D721Med (cell line): ENCODE results near the gene PAPSS2.

Source experiments
- DNase-seq: peaks from one replicate; pipeline ENCODE4 v3.0.0; 2011; ENCODE audit warnings: low spot score; ENCODE audit not compliant: insufficient read length
- FAIRE-seq: peaks from 2 replicates; lab custom pipeline; 2011; peaks lifted over from hg19 to GRCh38; lab: Jason Lieb, UNC
- CTCF ChIP-seq: IDR thresholded peaks from 2 replicates; pipeline ENCODE4 v1.5.1; 2012; ENCODE audit warnings: mild to moderate bottlenecking, control low read depth; ENCODE audit not compliant: insufficient read depth; ENCODE audit errors: missing control alignments

The PAPSS2 gene

GRCh38 chr10:87751274-87751673, 91.6 kb downstream of the PAPSS2 start:
- DNase-seq (no peak), FAIRE-seq (no peak)
- TF ChIP-seq CTCF, result no peak

- FAIRE-seq, result no peak
- no peak for DNase-seq
- TF ChIP-seq CTCF, result no peak
Observed at GRCh38 chr10:87752566-87752965, 92.9 kb downstream of the PAPSS2 start.

- no peak for TF ChIP-seq CTCF
- no peak for FAIRE-seq
- DNase-seq, result no peak
Observed at GRCh38 chr10:87753995-87754866, 94.6 kb downstream of the PAPSS2 start.

- TF ChIP-seq CTCF, result no peak
- DNase-seq (no peak), FAIRE-seq (no peak)
Observed at GRCh38 chr10:87757685-87758084, 98.0 kb downstream of the PAPSS2 start.

- no peak for DNase-seq
- no peak for TF ChIP-seq CTCF
- FAIRE-seq, result no peak
Observed at GRCh38 chr10:87759551-87759950, 99.9 kb downstream of the PAPSS2 start.

- no peak for TF ChIP-seq CTCF
- FAIRE-seq (no peak), DNase-seq (no peak)
Observed at GRCh38 chr10:87760195-87760905, 100.7 kb downstream of the PAPSS2 start.
